Panc1 (cell line): ENCODE measurements around the gene WWOX.

Experiments used
- POLR2AphosphoS5 ChIP-seq: IDR thresholded peaks from 2 replicates; pipeline ENCODE4 v1.6.1; 2012; ENCODE audit warnings: mild to moderate bottlenecking, low read depth, low read length, moderate library complexity
- TCF7L2 ChIP-seq: IDR thresholded peaks from 2 replicates; pipeline ENCODE4 v1.6.1; 2011; ENCODE audit warnings: mild to moderate bottlenecking, low read depth, low read length, inconsistent platforms
- TF ChIP-seq, protein P1 (sequence below): fragments of 450-650 bp; IDR thresholded peaks from 2 replicates; pipeline ENCODE4 v1.5.1; 2017; ENCODE audit warnings: mild to moderate bottlenecking
- TF ChIP-seq, protein P2 (sequence below), 2 experiments: IDR thresholded peaks; 2 replicates each; pipeline ENCODE4 v1.6.1; 2011 to 2012; ENCODE audit warnings: low read depth in 2 of 2, control low read depth in 1 of 2, low read length in 1 of 2, mild to moderate bottlenecking in 1 of 2, moderate library complexity in 1 of 2; ENCODE audit not compliant: insufficient read depth in 1 of 2

- TF ChIP-seq, protein P1, sequence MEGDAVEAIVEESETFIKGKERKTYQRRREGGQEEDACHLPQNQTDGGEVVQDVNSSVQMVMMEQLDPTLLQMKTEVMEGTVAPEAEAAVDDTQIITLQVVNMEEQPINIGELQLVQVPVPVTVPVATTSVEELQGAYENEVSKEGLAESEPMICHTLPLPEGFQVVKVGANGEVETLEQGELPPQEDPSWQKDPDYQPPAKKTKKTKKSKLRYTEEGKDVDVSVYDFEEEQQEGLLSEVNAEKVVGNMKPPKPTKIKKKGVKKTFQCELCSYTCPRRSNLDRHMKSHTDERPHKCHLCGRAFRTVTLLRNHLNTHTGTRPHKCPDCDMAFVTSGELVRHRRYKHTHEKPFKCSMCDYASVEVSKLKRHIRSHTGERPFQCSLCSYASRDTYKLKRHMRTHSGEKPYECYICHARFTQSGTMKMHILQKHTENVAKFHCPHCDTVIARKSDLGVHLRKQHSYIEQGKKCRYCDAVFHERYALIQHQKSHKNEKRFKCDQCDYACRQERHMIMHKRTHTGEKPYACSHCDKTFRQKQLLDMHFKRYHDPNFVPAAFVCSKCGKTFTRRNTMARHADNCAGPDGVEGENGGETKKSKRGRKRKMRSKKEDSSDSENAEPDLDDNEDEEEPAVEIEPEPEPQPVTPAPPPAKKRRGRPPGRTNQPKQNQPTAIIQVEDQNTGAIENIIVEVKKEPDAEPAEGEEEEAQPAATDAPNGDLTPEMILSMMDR: no peak
- TF ChIP-seq POLR2AphosphoS5 (no peak), TCF7L2 (no peak)
- TF ChIP-seq, protein P2, sequence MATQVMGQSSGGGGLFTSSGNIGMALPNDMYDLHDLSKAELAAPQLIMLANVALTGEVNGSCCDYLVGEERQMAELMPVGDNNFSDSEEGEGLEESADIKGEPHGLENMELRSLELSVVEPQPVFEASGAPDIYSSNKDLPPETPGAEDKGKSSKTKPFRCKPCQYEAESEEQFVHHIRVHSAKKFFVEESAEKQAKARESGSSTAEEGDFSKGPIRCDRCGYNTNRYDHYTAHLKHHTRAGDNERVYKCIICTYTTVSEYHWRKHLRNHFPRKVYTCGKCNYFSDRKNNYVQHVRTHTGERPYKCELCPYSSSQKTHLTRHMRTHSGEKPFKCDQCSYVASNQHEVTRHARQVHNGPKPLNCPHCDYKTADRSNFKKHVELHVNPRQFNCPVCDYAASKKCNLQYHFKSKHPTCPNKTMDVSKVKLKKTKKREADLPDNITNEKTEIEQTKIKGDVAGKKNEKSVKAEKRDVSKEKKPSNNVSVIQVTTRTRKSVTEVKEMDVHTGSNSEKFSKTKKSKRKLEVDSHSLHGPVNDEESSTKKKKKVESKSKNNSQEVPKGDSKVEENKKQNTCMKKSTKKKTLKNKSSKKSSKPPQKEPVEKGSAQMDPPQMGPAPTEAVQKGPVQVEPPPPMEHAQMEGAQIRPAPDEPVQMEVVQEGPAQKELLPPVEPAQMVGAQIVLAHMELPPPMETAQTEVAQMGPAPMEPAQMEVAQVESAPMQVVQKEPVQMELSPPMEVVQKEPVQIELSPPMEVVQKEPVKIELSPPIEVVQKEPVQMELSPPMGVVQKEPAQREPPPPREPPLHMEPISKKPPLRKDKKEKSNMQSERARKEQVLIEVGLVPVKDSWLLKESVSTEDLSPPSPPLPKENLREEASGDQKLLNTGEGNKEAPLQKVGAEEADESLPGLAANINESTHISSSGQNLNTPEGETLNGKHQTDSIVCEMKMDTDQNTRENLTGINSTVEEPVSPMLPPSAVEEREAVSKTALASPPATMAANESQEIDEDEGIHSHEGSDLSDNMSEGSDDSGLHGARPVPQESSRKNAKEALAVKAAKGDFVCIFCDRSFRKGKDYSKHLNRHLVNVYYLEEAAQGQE (IDR thresholded peaks at IDR 0.05; ENCODE audit: insufficient read depth in 1 of 2, low read depth in 2 of 2, low read length in 1 of 2): no peak
Measured at GRCh38 chr16:78271981-78272380, 172.5 kb downstream of the WWOX start.
